HEK293T (cell line): ENCODE data around the gene VSIG10L.

Experiments used
- BHLHE40 ChIP-seq: fragments of 450-650 bp; IDR thresholded peaks from 2 replicates; pipeline ENCODE4 v1.6.1; 2016; ENCODE audit warnings: mild to moderate bottlenecking, moderate library complexity, borderline replicate concordance
- ELF4 ChIP-seq: fragments of 450-650 bp; IDR thresholded peaks from 2 replicates; pipeline ENCODE4 v1.6.1; 2017; ENCODE audit warnings: antibody characterized with exemption
- FOXA1 ChIP-seq: fragments of 450-650 bp; IDR thresholded peaks from 2 replicates; pipeline ENCODE4 v1.6.1; 2016; ENCODE audit warnings: mild to moderate bottlenecking
- FOXK2 ChIP-seq: fragments of 450-650 bp; IDR thresholded peaks from 2 replicates; pipeline ENCODE4 v1.6.1; 2016; ENCODE audit warnings: mild to moderate bottlenecking
- FOXM1 ChIP-seq: fragments of 450-650 bp; IDR thresholded peaks from 2 replicates; pipeline ENCODE4 v1.6.1; 2017; ENCODE audit warnings: mild to moderate bottlenecking, borderline replicate concordance
- LEF1 ChIP-seq: fragments of 450-650 bp; IDR thresholded peaks from 2 replicates; pipeline ENCODE4 v1.6.1; 2017; ENCODE audit warnings: mild to moderate bottlenecking, borderline replicate concordance
- SP1 ChIP-seq: fragments of 450-650 bp; IDR thresholded peaks from 2 replicates; pipeline ENCODE4 v1.6.1; 2017
- SUZ12 ChIP-seq: fragments of 450-650 bp; IDR thresholded peaks from 2 replicates; pipeline ENCODE4 v1.6.1; 2016; ENCODE audit warnings: mild to moderate bottlenecking

GRCh38 chr19:51377422-51377821 lies 35.5 kb upstream of the VSIG10L start:
- TF ChIP-seq SUZ12 (no peak), FOXM1 (no peak), BHLHE40 (no peak), ELF4 (no peak), FOXK2 (no peak), FOXA1 (no peak), LEF1 (no peak), SP1 (no peak)
